Uterus (tissue), 2 donors: ENCODE data around the gene HSPB9.

Source experiments
- CTCF ChIP-seq, 4 experiments: fragments of 200-600 bp in 2 of 4; fragments of 450-650 bp in 2 of 4; sonication (generic) in 2 of 4; IDR thresholded peaks; one replicate each; pipeline ENCODE4 v1.5.1; 2016 to 2019; ENCODE audit warnings: antibody characterized with exemption in 4 of 4, mild to moderate bottlenecking in 2 of 4, moderate library complexity in 1 of 4
- POLR2A ChIP-seq, 2 donors: fragments of 450-650 bp; IDR thresholded peaks; one replicate each; pipeline ENCODE4 v1.6.1; 2016; ENCODE audit warnings: antibody characterized with exemption in 2 of 2, mild to moderate bottlenecking in 1 of 2, moderate library complexity in 1 of 2

GRCh38 chr17:42097691-42098631 lies 24.6 kb upstream of the HSPB9 start, which contains the start of gene ZNF385C:
- no peak for TF ChIP-seq CTCF (IDR thresholded peaks at IDR 0.05)
- TF ChIP-seq POLR2A (IDR thresholded peaks at IDR 0.05), result no peak
